Suprapubic skin (tissue), 4 donors: Measurements from ENCODE around the gene MAPRE2. TPM values are rescaled to one million over a fixed set of nuclear protein-coding genes. Genes with fewer than 3 reads are reported as not detected.
A peak's percentile ranks its signal among the peaks of the same experiment; 100 is the strongest.

ENCODE experiments used
- DNase-seq, 2 donors: peaks; one replicate each; pipeline ENCODE4 v3.0.0-alpha.2; 2019; ENCODE audit warnings: low spot score in 2 of 2
- H3K27ac ChIP-seq: fragments of 200-600 bp; sonication (generic); one replicate; pipeline ENCODE4 v1.5.1; 2019
- H3K27me3 ChIP-seq: fragments of 200-600 bp; sonication (generic); one replicate; pipeline ENCODE4 v1.5.1; 2019
- H3K36me3 ChIP-seq: fragments of 200-600 bp; sonication (generic); one replicate; pipeline ENCODE4 v1.5.1; 2019
- H3K4me1 ChIP-seq: fragments of 200-600 bp; sonication (generic); one replicate; pipeline ENCODE4 v1.5.1; 2019
- H3K4me3 ChIP-seq: fragments of 200-600 bp; sonication (generic); one replicate; pipeline ENCODE4 v1.5.1; 2019; ENCODE audit warnings: mild to moderate bottlenecking
- H3K9me3 ChIP-seq: fragments of 200-600 bp; sonication (generic); one replicate; pipeline ENCODE4 v1.5.1; 2019
- CTCF ChIP-seq, 2 donors: fragments of 200-600 bp in 1 of 2; fragments of 450-650 bp in 1 of 2; sonication (generic) in 1 of 2; IDR thresholded peaks; one replicate each; pipeline ENCODE4 v1.5.1; 2016 to 2019; ENCODE audit warnings: antibody characterized with exemption in 2 of 2, mild to moderate bottlenecking in 1 of 2, moderate library complexity in 1 of 2
- EP300 ChIP-seq: sonication (generic); formaldehyde crosslinking; IDR thresholded peaks from one replicate; pipeline ENCODE4 v1.6.1; 2017; ENCODE audit warnings: antibody characterized with exemption
- POLR2A ChIP-seq, 2 donors: fragments of 450-650 bp; IDR thresholded peaks; one replicate each; pipeline ENCODE4 v1.6.1; 2017; ENCODE audit warnings: antibody characterized with exemption in 2 of 2, mild to moderate bottlenecking in 2 of 2, moderate library complexity in 2 of 2
- POLR2AphosphoS5 ChIP-seq, 3 donors: sonication (generic); formaldehyde crosslinking; IDR thresholded peaks; one replicate each; pipeline ENCODE4 v1.6.1; 2017; ENCODE audit warnings: antibody characterized with exemption in 3 of 3
- WGBS: methylation state at CpG from one replicate; pipeline ENCODE4 v1.1.5; 2018; 5-methylcytosine and 5-hydroxymethylcytosine counted together
- total RNA-seq, 4 donors: library from RNA; depleted of rRNA; stranded (reverse); fragments of >200 nt; gene quantifications; one replicate each; pipeline ENCODE4 v1.1.0, GENCODE V29; 2016

The MAPRE2 gene
- total RNA-seq = 10 to 100 TPM; 29.9 to 51.2 (median 37.2) TPM

- Histone ChIP-seq H3K36me3 (no peaks in the 10 kb centered on the region), H3K9me3 (no peaks in the 10 kb centered on the region), H3K27ac (peak within 1 kb of the TSS; percentile 83), H3K4me1 (peaks cover 42% of the 10 kb centered on the region), H3K4me3 (peak within 1 kb of the TSS; percentile 83), H3K27me3 (no peaks in the 10 kb centered on the region)
- no peak for TF ChIP-seq EP300
- TF ChIP-seq POLR2AphosphoS5 (IDR thresholded peaks at IDR 0.05) = peak; percentile 31 to 95 (median 67)
- peak; percentile 65 to 88 for TF ChIP-seq POLR2A (IDR thresholded peaks at IDR 0.05)
- DNase-seq = peak; percentile 99 to 100
- under 1% methylated on average over 20 of the region's 54 CpGs for WGBS
These were observed at the start of gene MAPRE2 for GRCh38 chr18:35040988-35041814. Gene MAPRE2 (plus strand): TSS chr18:35041413. CDS start chr18:35041540, 127 bp downstream.

GRCh38 chr18:34991561-34991960, 49.7 kb upstream of the MAPRE2 start:
- no peaks in the 10 kb centered on the region for H3K9me3 ChIP-seq
- no peaks in the 10 kb centered on the region for H3K36me3 ChIP-seq
- WGBS = 46% methylated on average over 3 of the region's 3 CpGs
- no peak for DNase-seq
- H3K4me1 ChIP-seq = peaks cover 28% of the 10 kb centered on the region
- H3K27me3 ChIP-seq = no peaks in the 10 kb centered on the region
- TF ChIP-seq CTCF (IDR thresholded peaks at IDR 0.05) = no peak
- no peak for TF ChIP-seq POLR2AphosphoS5 (IDR thresholded peaks at IDR 0.05)
- TF ChIP-seq EP300 = no peak
- TF ChIP-seq POLR2A (IDR thresholded peaks at IDR 0.05) = no peak
- H3K27ac ChIP-seq = peak overlapping the region; percentile 24
- no peak overlapping the region for H3K4me3 ChIP-seq

- H3K4me3 ChIP-seq = no peak overlapping the region
- H3K4me1 ChIP-seq = peaks cover 28% of the 10 kb centered on the region
- H3K27ac ChIP-seq = no peak overlapping the region
- no peaks in the 10 kb centered on the region for H3K27me3 ChIP-seq
- H3K36me3 ChIP-seq = no peaks in the 10 kb centered on the region
- H3K9me3 ChIP-seq = no peaks in the 10 kb centered on the region
- DNase-seq = no peak
- TF ChIP-seq POLR2AphosphoS5 (IDR thresholded peaks at IDR 0.05) (no peak), EP300 (no peak)
- 41% methylated on average over 2 of the region's 2 CpGs for WGBS
These were observed 47.9 kb upstream of the MAPRE2 start for GRCh38 chr18:34993289-34993688.

- H3K4me1 ChIP-seq = peaks cover 20% of the 10 kb centered on the region
- no peaks in the 10 kb centered on the region for H3K36me3 ChIP-seq
- H3K4me3 ChIP-seq = no peak overlapping the region
- WGBS = 92% methylated on average over 5 of the region's 5 CpGs
- H3K27ac ChIP-seq = no peak overlapping the region
- TF ChIP-seq CTCF (IDR thresholded peaks at IDR 0.05) = no peak
- no peak for TF ChIP-seq POLR2AphosphoS5 (IDR thresholded peaks at IDR 0.05)
- TF ChIP-seq EP300 = no peak
- no peak for TF ChIP-seq POLR2A (IDR thresholded peaks at IDR 0.05)
- H3K27me3 ChIP-seq = no peaks in the 10 kb centered on the region
- no peak for DNase-seq
- H3K9me3 ChIP-seq = no peaks in the 10 kb centered on the region
These were observed 45.5 kb upstream of the MAPRE2 start for GRCh38 chr18:34995746-34996145.

- Histone ChIP-seq H3K9me3 (no peaks in the 10 kb centered on the region), H3K4me1 (peaks cover 1% of the 10 kb centered on the region), H3K27me3 (no peaks in the 10 kb centered on the region), H3K4me3 (no peak overlapping the region), H3K27ac (no peak overlapping the region), H3K36me3 (no peaks in the 10 kb centered on the region)
- WGBS = 56% methylated on average over 4 of the region's 4 CpGs
- TF ChIP-seq POLR2AphosphoS5 (IDR thresholded peaks at IDR 0.05) (no peak), POLR2A (IDR thresholded peaks at IDR 0.05) (no peak), EP300 (no peak), CTCF (IDR thresholded peaks at IDR 0.05) (no peak)
- DNase-seq = no peak
These were observed 42.6 kb upstream of the MAPRE2 start for GRCh38 chr18:34998661-34999060.

- Histone ChIP-seq H3K27ac (no peak overlapping the region), H3K27me3 (no peaks in the 10 kb centered on the region), H3K4me1 (no peaks in the 10 kb centered on the region), H3K9me3 (no peaks in the 10 kb centered on the region), H3K36me3 (no peaks in the 10 kb centered on the region), H3K4me3 (no peak overlapping the region)
- no peak for TF ChIP-seq CTCF (IDR thresholded peaks at IDR 0.05)
- TF ChIP-seq EP300 = no peak
- no peak for TF ChIP-seq POLR2AphosphoS5 (IDR thresholded peaks at IDR 0.05)
- TF ChIP-seq POLR2A (IDR thresholded peaks at IDR 0.05) = no peak
- no peak for DNase-seq
- WGBS = 73% methylated on average over 4 of the region's 4 CpGs
These were observed 41.4 kb upstream of the MAPRE2 start for GRCh38 chr18:34999756-35000289.
